Measurements from ENCODE around the gene SLC16A1.

- no peak for TF ChIP-seq GATA3 (IDR thresholded peaks at IDR 0.05; ENCODE audit: low read depth, low read length)
- TF ChIP-seq GATA2 (IDR thresholded peaks at IDR 0.05; ENCODE audit: low read depth, low read length), result no peak
These were observed 17.8 kb upstream of the SLC16A1 start for GRCh38 chr1:112973788-112974187.

Data from SH-SY5Y (cell line).